GM21529 (cell line): ENCODE measurements around the gene ZSWIM4.

Experiments used
- ATAC-seq: cut with Tn5 transposase; IDR thresholded peaks from one replicate; pipeline ENCODE4 v1.9.1; 2021; ENCODE audit not compliant: unreplicated experiment

ZSWIM4 gene

DNA sequence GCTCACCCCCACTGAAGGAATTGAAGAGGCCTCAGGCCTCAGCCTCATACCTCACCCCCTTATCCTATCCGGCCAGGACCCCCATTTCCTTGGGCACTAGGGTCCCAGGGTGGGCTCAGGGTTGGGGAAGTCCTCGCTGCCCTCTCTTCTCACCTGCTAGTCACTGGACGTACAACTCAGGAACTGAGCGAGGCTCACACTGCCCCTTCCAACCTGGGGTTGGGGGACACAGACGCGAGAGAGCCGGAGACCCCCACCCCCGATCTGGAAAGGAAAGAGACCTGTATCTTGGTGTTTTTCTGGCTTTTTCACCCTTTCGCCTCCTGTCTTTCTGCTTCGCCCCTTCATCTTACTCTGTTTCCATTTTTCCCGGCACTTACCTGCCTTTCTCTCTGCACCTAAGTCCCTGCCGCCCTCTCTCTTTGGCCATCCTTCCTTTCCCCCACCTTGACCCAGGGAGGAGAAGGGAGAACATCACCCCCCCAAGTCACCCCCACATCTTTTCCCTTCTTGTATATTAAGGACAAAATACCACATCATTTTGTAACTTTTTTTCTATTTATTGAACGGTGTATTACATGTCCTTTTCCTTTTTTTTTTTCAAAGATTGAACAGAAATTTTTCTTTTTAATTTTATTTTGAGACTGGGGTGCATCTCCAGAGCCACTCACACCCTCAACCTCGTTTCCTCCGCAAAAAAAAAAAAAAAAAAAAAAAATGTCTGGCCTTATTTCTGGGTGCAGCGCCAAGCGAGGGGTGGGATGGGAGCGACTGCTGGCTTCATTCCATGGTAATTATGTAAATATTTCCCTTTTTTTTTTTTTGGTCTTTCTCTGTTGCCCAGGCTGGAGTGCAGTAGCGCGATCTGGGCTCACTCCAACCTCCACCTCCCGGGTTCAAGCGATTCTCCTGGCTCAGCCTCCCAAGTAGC, 36.6 kb downstream of the ZSWIM4 start:
- ATAC-seq: no peak

GRCh38 chr19:13833330-13834243, 38.3 kb downstream of the ZSWIM4 start:
- ATAC-seq: peak; percentile 79

GRCh38 chr19:13834244-13835069, 39.2 kb downstream of the ZSWIM4 start:
- no peak for ATAC-seq

- no peak for ATAC-seq
Observed at GRCh38 chr19:13835791-13836723, 40.8 kb downstream of the ZSWIM4 start.

DNA sequence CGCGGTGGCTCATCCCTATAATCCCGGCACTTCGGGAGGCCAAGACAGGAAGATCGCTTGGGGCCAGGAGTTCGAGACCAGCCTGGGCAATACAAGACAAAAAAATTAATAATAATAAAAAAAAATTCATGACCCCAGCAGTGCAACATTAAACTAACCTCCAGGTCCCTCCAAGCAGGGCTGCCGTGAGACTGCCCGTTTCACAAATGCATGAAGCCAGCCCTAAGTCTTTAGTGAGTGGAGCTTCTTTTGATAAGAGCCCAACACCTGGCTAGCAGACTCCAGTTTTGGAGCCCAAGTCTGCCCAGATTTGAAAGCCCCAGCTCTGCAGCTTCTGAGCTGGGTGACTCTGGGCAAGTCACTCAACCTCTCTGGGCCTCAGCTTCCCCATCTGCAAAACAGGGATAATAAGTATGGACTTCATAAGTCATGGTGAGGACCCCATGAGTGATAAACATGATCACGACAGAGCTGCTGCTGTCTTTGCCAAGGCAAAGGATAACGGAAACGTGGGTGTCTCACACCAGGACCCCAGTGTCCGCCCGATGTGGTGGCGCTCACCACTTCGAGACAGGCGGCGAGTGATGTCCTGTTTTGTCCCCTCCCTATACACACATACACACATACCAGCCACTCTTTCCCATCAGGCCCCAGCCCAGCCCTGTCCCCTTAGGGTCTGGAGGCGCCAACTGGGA, 43.3 kb downstream of the ZSWIM4 start:
- ATAC-seq: no peak

DNA sequence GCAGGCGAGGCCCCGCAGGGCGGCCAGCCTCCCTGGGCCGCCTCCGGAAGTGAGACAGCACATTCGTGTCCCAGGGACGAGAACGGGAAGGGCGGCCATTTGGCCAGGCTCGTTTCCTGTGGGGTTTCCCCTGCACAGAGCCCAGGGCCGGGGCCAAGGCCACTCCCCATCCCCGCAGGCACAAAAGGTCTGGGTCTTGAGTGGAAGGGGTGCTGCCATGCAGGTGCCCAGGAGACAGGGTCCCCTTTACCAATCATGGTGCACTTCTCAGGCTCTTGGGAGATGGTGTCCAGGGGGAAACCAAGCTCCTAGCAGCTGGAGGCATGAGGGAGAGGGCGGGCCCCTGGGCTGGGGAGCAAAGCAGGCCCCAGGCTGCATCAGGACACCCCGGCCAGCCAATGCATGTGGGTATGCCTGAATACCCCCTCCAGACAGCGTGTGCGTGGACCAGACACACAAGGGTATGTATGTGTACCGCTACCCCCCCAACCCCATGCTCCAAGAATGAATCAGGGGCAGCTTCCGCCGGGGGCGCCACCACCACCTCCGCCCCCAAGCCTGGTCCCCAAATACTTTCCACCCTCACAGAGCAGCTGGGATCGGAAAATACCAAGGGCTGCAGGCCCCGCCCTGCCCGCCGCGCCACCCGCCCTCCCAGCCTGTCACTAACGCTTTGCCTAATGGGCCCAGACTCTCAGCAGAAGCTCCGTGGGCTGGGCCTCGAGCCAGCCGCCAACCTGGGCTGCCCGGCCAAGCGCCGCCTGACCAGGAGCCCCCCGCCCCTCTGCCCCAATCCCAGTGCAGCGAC, 44.1 kb downstream of the ZSWIM4 start:
- peak; percentile 39 for ATAC-seq

DNA sequence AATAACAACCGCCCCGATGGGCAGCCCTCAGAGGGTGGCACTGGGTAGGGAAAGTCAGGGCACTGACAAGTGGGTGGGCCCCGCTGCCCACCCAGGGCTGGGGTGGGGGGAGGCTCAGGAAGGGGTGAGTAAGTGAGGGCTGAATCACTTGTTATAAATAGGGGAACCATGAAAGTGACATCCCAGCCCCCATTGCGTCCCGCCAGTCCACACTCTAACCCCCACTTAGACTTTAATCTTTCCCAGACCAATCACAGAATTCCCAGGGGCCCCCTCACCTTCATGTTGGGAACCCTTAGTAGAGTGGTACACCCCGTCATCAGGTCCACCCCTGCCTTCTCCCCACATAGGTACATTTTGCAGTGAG, 44.7 kb downstream of the ZSWIM4 start:
- no peak for ATAC-seq

- no peak for ATAC-seq
Observed at GRCh38 chr19:13840305-13841085, 45.3 kb downstream of the ZSWIM4 start.

GRCh38 chr19:13841086-13841961, 46.1 kb downstream of the ZSWIM4 start:
- ATAC-seq: no peak

GRCh38 chr19:13841962-13842290, 46.7 kb downstream of the ZSWIM4 start:
- no peak for ATAC-seq

DNA sequence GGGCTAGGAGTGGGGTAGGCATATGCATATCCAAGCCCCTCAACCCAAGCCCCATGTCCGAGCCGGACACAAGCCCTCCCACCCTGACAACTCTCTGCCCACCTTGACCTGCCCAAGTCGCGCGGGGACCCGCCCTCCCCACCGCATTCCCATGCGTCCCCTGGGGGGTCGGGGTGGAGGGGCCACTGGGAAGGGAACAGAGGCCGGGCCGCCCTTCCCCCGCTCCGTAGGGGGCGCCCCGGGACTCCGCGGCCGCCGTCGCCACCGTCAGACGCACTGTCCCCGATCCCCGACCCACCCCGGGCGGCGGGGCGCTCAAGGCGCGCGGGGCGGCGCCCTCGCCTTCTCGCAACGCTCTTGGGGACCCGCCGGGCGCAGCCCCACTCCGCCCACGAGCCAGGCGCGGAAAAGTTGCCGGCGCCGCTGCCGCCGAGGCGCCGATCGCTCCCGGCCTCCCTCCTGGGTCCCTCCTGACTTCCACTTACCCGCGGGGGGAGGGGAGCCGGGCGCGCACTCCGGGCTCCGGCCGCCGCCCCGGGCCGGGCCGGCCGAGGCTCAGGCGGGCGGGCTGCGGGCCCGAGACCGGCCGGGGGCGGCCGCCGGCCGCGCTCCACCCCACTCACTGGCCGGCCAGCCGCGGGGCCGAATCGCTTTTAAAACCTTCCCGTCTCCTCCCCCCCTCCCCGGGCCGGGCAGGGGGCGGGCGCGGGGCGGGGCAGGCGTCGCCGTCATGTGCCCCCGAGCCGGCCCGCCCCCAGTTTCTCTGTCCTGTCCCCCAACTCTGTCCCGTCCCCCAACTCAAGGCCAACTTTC, 47.3 kb downstream of the ZSWIM4 start:
- no peak for ATAC-seq

DNA sequence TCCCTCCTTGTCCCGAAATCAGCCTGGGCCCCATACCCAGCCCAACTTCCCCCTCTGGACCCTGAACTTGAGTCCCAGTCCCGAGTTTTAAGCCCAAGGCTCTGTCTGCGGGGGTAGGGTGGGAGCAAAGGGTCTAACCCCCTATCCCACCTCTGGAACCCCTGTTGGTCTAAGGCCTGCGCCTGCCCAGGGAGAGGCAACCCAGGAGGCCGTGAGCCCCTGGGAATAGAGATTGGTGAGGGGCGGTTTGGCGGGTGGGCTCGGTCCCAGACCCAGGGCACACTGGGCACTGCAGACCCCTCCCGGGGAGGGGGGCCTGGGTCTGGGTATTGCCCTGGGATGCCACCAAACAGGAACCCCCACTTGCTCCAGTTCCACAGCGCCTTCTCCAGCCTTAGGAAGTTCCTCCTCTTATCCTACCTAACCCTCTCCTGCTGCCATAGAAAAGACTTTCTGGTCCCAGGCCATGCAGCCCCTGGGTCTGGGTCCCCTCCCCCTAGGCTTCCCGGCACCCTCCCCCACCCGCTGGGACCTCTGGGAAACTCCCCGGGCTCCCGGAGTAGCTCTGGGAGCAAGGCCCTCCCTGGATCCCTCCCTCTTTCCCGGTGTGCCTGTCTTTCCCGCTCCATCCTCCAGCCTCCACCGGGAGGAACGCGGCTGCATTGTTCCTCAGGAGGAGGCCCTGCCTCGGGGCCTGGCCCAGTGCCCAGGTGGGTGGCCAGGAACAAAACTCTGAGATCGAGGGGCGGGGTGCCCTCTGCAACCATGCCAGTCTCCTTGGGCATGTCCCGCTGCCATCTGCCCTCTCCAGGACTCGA, 48.1 kb downstream of the ZSWIM4 start:
- no peak for ATAC-seq

GRCh38 chr19:13844130-13844631, 48.9 kb downstream of the ZSWIM4 start:
- ATAC-seq: no peak

- peak; percentile 62 for ATAC-seq
Observed at GRCh38 chr19:13846557-13847406, 51.5 kb downstream of the ZSWIM4 start.
